ENCODE data around the gene TIMMDC1. TPM values are rescaled to one million over a fixed set of nuclear protein-coding genes. Genes with fewer than 3 reads are reported as not detected.

The TIMMDC1 gene
- total and polyA plus RNA-seq, 7 donors, result 98.8 to 311 (median 183) TPM

- no peaks in the 10 kb centered on the region for H3K9me3 ChIP-seq
- peaks cover 6% of the 10 kb centered on the region for H3K4me1 ChIP-seq
- no peak overlapping the region for H3K27ac ChIP-seq
- no peak for ATAC-seq
- 76 to 88% (median 79%) methylated on average over 3 of the region's 3 CpGs for WGBS, 3 donors
- no peak for DNase-seq
- H3K36me3 ChIP-seq (ENCODE audit: insufficient read depth in 1 of 2, low read depth in 1 of 2), result peaks cover 3 to 46% of the 10 kb centered on the region in 2 donors
- intact Hi-C loops (cut with DNase I), result loop anchor here in 1 of 2 donors (10.0 kb wide), 1 partner anchor 182 kb away; the partner anchor contains the start of gene COX17
- no peaks in the 10 kb centered on the region for H3K27me3 ChIP-seq (ENCODE audit: insufficient read depth in 3 of 3, low read length in 2 of 3)
- no peak overlapping the region for H3K4me3 ChIP-seq
- no peak for TF ChIP-seq CTCF (IDR thresholded peaks at IDR 0.05)
Measured at GRCh38 chr3:119492810-119493209, 5.5 kb upstream of the TIMMDC1 start.

GRCh38 chr3:119494597-119494996 is 3.8 kb upstream of the TIMMDC1 start:
- Histone ChIP-seq H3K36me3 (ENCODE audit: insufficient read depth in 1 of 2, low read depth in 1 of 2) (peaks cover 3 to 33% of the 10 kb centered on the region in 2 donors), H3K27me3 (ENCODE audit: insufficient read depth in 3 of 3, low read length in 2 of 3) (no peaks in the 10 kb centered on the region), H3K4me1 (peaks cover 10% of the 10 kb centered on the region), H3K27ac (no peak overlapping the region), H3K4me3 (no peak overlapping the region), H3K9me3 (no peaks in the 10 kb centered on the region)
- no peak for TF ChIP-seq CTCF (IDR thresholded peaks at IDR 0.05)
- 82 to 89% (median 83%) methylated on average over 2 of the region's 2 CpGs for WGBS, 3 donors
- DNase-seq (no peak), ATAC-seq (no peak)
- intact Hi-C loops (cut with DNase I), result loop anchor here in 1 of 2 donors (10.0 kb wide), 1 partner anchor 180 kb away; the partner anchor contains the start of gene COX17

GRCh38 chr3:119497820-119498185 is 544 bp upstream of the TIMMDC1 start:
- 8 to 12% (median 10%) methylated on average over 8 of the region's 8 CpGs for WGBS, 3 donors
- ATAC-seq, result peak in 2 of 4 donors; percentile 1 to 4

GRCh38 chr3:119500265-119500664 is 1.9 kb downstream of the TIMMDC1 start:
- peaks cover 36% of the 10 kb centered on the region for H3K4me1 ChIP-seq

More at GRCh38 chr3:119497820-119498185, 544 bp upstream of the TIMMDC1 start:
- DNase-seq, result peak in 1 of 2 donors; percentile 50
- intact Hi-C loops (cut with DNase I), result loop anchor here (2.0 to 10.0 kb wide), 3 partner anchors 29 to 179 kb away; partner anchors contain the start of genes COX17 (in 2 of the 2) and POGLUT1 (in 1 of the 2)
- peak overlapping the region; percentile 97 for H3K4me3 ChIP-seq
- H3K27ac ChIP-seq, result peak overlapping the region; percentile 99
- peaks cover 36% of the 10 kb centered on the region for H3K4me1 ChIP-seq
- no peak for TF ChIP-seq CTCF (IDR thresholded peaks at IDR 0.05)
- no peaks in the 10 kb centered on the region for H3K9me3 ChIP-seq
- H3K27me3 ChIP-seq (ENCODE audit: insufficient read depth in 3 of 3, low read length in 2 of 3), result no peaks in the 10 kb centered on the region
- H3K36me3 ChIP-seq (ENCODE audit: insufficient read depth in 1 of 2, low read depth in 1 of 2), result peaks cover 0 to 19% of the 10 kb centered on the region in 2 donors

More at GRCh38 chr3:119500265-119500664, 1.9 kb downstream of the TIMMDC1 start:
- no peak for DNase-seq
- H3K9me3 ChIP-seq, result no peaks in the 10 kb centered on the region
- H3K36me3 ChIP-seq (ENCODE audit: insufficient read depth in 1 of 2, low read depth in 1 of 2), result peaks cover 0 to 38% of the 10 kb centered on the region in 2 donors
- TF ChIP-seq CTCF (IDR thresholded peaks at IDR 0.05), result no peak
- WGBS, 3 donors, result 72 to 80% (median 76%) methylated on average over 4 of the region's 4 CpGs
- H3K27me3 ChIP-seq (ENCODE audit: insufficient read depth in 3 of 3, low read length in 2 of 3), result no peaks in the 10 kb centered on the region
- intact Hi-C loops (cut with DNase I), result no loop called here
- H3K27ac ChIP-seq, result peak overlapping the region; percentile 99
- H3K4me3 ChIP-seq, result peak overlapping the region; percentile 97
- ATAC-seq, result no peak

All from psoas muscle (tissue), 8 donors.